LNCaP clone FGC (cell line): ENCODE measurements around the gene ZSWIM9.
"Not testable (repeated sequence)": the region's sequence is repeated elsewhere in the genome, so short reads cannot be mapped to it uniquely, and the experiment has no call there.

Experiments used
- DNase-seq: peaks from one replicate; pipeline ENCODE4 v3.0.0-alpha.2; 2011; ENCODE audit warnings: low read depth
- H3K4me3 ChIP-seq: 2 replicates; pipeline ENCODE4 v1.5.1; 2011; ENCODE audit warnings: mild to moderate bottlenecking, low read depth, low read length, control low read depth
- TF ChIP-seq, protein P1 (sequence below): IDR thresholded peaks from 2 replicates; pipeline ENCODE4 v1.5.1; 2012; ENCODE audit warnings: mild to moderate bottlenecking; ENCODE audit not compliant: control insufficient read depth, insufficient read depth; ENCODE audit errors: extremely low read depth

ZSWIM9 gene

DNA sequence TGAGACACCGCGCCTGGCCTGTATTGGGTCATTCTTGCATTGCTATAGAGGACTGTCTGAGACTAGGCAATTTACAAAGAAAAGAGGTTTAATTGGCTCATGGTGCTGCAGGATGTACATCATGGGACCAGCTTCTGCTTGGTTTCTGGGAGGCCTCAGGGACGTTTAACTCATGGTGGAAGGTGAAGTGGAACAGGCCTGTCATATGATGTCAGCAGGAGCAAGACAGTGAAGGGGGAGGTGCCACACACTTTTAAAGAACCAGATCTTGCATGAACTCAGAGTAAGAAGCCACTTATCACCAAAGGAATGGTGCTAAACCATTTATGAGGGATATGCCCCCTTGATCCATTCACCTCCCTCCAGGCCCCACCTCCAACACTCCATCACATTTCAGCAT, 66.6 kb downstream of the ZSWIM9 start:
- TF ChIP-seq, protein P1, sequence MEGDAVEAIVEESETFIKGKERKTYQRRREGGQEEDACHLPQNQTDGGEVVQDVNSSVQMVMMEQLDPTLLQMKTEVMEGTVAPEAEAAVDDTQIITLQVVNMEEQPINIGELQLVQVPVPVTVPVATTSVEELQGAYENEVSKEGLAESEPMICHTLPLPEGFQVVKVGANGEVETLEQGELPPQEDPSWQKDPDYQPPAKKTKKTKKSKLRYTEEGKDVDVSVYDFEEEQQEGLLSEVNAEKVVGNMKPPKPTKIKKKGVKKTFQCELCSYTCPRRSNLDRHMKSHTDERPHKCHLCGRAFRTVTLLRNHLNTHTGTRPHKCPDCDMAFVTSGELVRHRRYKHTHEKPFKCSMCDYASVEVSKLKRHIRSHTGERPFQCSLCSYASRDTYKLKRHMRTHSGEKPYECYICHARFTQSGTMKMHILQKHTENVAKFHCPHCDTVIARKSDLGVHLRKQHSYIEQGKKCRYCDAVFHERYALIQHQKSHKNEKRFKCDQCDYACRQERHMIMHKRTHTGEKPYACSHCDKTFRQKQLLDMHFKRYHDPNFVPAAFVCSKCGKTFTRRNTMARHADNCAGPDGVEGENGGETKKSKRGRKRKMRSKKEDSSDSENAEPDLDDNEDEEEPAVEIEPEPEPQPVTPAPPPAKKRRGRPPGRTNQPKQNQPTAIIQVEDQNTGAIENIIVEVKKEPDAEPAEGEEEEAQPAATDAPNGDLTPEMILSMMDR: no peak
- DNase-seq: no peak
- H3K4me3 ChIP-seq: no peak overlapping the region

DNA sequence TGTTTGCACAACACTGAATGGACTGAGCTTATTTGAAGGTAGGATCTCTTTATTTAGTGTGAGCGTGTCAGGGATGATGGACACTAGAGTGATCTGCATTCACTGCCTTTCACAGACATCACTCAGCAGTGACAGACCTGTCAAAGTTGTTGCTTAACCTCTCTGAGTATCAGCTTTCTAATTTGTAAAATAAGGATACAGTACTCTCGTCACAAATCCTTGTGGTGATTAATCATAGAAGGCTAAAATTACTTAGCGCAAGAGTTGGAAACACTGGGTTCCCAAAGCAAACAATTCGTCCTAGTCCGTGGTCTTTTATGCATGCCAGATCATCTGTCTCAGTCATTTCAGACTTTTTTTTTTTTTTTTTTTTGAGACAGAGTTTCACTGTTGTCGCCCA, 68.6 kb downstream of the ZSWIM9 start:
- H3K4me3 ChIP-seq: no peak overlapping the region
- no peak for DNase-seq
- TF ChIP-seq, protein P1: no peak

DNA sequence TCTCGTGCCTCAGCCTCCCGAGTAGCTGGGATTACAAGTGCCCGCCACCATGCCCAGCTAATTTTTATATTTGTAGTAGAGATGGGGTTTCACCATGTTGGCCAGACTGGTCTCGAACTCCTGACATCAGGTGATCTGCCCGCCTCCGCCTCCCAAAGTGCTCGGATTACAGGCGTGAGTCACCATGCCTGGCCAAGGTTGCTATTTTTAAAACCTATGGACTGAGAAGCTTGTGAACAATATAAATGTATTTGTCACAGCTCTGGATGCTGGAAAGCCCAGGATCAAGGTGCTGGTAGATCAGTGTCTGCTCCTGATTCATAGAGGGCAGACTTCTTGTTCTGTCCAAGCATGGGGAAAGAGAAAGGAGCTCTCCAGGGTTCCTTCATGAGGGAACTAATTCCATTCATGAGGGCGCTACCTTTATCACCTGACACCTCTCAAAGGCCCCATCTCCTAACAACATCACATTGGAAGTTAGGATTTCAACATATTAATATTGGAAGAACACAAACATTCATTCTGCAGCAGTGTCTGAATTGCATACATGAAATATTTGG, 69.2 kb downstream of the ZSWIM9 start:
- DNase-seq: no peak
- no peak overlapping the region for H3K4me3 ChIP-seq
- TF ChIP-seq, protein P1: no peak

DNA sequence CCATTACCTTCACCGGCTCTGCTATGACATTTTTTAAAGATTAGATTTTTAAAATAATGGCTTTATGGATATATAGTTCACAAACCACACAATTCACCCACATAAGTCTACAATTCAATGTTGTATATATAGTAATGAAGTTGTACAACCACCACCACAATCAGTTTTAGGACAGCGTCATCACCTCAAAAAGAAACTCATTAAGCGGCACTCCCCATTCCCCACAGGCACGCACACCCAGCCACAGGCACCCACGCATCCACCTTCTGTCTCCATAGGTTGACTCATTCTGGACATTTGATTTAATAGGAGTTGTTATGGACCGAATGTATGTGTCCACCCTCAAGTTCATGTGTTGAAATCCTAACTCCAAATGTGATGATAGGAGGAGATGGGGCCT, 71.3 kb downstream of the ZSWIM9 start:
- DNase-seq, H3K4me3 ChIP-seq: not testable (repeated sequence)

DNA sequence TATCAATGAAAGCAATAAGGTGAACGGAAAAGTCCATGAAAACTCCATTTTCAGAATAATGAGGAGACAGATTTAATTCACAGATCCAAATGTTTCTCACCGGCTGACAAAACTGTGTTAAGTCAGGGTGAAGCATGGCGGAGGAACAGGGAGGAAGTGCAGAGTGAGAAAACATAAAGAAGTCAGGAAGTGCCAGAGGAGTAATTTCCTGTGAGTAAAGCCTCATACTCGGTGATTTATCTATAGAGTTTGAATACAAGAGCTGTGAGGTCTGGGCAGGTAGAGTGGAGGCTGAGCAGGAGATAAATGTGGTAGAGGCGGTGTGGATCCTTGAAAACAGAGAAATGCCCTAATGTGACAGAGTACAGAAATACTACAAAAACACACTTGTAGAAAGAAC, 73.8 kb downstream of the ZSWIM9 start:
- no peak for DNase-seq
- no peak overlapping the region for H3K4me3 ChIP-seq

DNA sequence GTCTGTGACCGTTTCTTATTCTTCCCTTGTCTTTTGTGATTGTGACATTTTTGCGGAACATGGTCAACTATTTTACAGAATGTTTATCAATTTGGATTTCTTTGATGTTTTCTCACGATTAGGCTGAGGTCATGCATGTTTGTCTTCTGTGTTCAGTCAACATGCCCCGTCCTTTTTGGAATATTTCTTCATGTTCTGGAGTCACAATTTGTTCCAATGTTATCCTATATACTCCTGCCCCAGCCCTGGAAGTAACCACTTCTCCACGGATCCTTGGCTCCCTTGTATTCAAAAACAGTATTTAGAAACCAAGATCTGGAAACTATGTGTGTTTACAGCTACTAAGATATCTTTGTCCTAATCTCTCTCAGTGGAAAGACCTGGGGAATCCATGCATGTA, 75.6 kb downstream of the ZSWIM9 start:
- H3K4me3 ChIP-seq: no peak overlapping the region
- DNase-seq: no peak
- TF ChIP-seq, protein P1: no peak

More for the DNA sequence above, 73.8 kb downstream of the ZSWIM9 start:
- TF ChIP-seq, protein P1: no peak

DNA sequence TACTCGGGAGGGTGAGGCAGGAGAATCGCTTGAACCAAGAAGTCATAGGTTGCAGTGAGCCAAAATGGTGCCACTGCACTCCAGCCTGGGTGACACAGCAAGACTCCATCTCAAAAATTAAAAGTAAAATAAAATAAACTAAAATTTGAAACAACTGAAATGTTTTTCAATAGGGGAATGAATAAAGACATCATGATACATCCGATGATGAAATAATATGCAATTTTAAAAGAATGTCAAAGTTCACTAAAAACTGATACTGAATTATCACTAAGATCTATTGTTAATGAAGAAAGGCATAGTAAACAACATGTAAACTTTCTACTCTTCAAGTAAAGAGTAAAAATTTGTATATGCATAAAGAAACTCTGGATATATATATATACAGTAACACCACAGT, 76.7 kb downstream of the ZSWIM9 start:
- no peak overlapping the region for H3K4me3 ChIP-seq
- DNase-seq: no peak
- TF ChIP-seq, protein P1: no peak
